Activated CD4-positive, alpha-beta T cell treated with anti-CD3 and anti-CD28 coated beads for 48 hours (primary cell): Measurements from ENCODE around the gene FA2H.
"Not testable (repeated sequence)": the region's sequence is repeated elsewhere in the genome, so short reads cannot be mapped to it uniquely, and the experiment has no call there.

ENCODE experiments used
- DNase-seq: peaks from one replicate; pipeline ENCODE4 v3.0.0-alpha.2; 2020

FA2H gene

DNA sequence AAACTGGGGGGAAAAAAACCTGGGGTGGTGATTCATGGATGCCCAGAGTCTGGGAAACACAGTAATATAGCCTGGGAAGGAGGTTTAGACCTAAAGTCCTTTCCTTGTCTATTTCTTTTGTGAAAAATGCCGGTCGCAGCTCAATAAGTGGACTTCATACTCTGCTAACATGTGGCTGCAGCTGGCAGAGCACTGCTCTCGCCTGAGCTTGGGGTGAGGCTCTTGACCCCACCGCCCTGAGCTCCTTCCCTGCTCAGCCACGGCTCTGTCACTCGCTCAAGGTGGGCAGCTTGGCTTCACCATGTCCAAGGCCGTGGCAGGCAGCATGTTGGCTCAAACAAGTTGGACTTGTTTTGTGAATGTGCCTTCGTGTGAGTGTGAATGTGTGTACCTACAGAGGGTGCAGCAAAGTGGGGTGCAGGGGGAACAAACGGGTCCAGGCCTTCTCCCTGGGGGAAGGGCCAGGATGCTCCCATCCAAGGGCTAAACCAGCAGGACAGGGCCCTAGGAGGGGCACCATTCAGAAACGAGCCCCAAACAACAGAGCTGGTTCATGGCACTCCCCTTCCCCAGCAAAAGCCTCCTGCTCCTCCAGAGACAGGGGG is 4.9 kb downstream of the FA2H start:
- DNase-seq, result no peak

GRCh38 chr16:74768239-74768638 is 6.4 kb downstream of the FA2H start:
- no peak for DNase-seq

GRCh38 chr16:74767749-74768148 is 6.9 kb downstream of the FA2H start:
- DNase-seq, result no peak

GRCh38 chr16:74766729-74767128 is 7.9 kb downstream of the FA2H start:
- no peak for DNase-seq

- not testable (repeated sequence) for DNase-seq
Observed at GRCh38 chr16:74764184-74764583, 10.4 kb downstream of the FA2H start.

DNA sequence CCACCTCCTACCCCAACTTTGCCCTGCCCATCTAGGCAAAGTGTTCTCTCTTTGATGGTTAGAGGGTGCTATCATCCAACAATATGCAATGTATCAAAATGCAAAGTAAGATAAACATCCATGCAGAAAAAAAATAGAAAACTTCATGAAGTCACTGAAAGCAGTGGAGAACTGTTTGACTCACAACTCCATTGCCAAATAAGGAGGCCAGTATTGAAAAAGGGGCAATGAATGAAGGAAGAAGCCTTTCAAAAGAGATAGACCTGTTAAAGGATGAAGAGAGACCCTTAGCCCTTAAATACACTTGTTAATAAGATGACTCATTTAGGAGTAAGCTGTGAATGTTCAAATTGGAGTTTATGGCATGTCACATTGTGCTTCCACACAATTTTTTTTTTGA is 13.0 kb downstream of the FA2H start:
- no peak for DNase-seq

GRCh38 chr16:74760007-74760767 is 14.4 kb downstream of the FA2H start:
- peak; percentile 20 for DNase-seq

- no peak for DNase-seq
Observed at GRCh38 chr16:74759564-74759963, 15.1 kb downstream of the FA2H start.

DNA sequence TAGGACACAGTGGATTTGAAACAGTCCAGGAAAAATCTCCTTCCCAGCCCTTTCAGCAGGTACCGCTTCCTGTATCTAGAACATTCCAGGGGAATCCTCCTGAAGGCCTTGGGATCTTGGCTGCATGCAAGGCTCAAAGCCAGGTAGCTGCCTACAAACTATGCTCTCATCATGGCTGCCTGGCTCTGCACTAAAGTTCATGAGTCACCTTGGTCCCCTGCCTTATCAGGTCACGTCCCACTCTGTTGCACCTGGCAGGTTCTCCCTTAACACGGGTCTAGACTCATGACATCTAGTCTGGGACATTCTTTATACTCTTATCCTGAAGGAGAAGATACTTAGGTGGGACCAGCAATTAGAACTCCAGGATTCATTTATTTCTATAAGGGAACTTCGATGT is 15.8 kb downstream of the FA2H start:
- DNase-seq, result no peak

DNA sequence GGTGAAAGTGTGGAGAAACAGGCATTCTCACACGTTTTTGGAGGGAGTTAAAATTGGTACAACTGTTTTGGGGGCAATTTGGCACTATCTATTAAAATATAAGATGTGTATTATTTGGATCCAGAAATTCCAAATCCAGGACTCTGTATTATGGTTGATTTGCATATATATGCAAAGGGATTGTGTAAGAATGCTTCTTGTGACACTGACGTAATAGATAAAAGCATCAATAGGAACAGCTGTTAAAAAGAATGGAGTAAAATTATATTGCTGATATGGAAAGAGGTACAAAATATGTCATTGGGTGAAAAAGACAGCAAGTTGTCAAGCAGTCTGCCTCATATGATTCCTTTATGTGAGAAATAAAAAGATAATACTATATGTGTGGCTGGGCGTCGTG is 17.3 kb downstream of the FA2H start:
- no peak for DNase-seq

GRCh38 chr16:74756203-74756602 is 18.4 kb downstream of the FA2H start:
- no peak for DNase-seq

- DNase-seq, result no peak
Observed at GRCh38 chr16:74753180-74753579, 21.4 kb downstream of the FA2H start.

GRCh38 chr16:74752756-74753155 is 21.9 kb downstream of the FA2H start:
- no peak for DNase-seq

DNA sequence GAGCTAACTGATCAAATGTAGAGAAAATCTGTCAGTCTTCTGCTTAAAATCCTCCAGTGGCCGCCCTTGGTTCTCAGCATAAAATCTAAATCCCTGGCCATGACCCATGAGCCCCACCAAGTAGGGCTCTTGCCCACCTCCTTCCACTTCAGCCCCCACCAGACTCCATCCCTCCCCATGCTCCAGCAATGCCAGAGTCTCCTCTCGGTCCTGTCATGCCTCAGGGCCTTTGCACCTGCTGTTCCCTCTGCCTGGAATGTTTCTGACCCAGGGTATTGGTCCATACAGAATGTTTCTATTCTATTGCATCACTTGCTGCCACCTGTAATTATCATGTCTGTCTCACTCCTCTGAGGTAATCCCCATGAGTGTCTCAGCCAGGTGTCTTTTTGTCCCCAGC is 22.4 kb downstream of the FA2H start:
- DNase-seq, result no peak

DNA sequence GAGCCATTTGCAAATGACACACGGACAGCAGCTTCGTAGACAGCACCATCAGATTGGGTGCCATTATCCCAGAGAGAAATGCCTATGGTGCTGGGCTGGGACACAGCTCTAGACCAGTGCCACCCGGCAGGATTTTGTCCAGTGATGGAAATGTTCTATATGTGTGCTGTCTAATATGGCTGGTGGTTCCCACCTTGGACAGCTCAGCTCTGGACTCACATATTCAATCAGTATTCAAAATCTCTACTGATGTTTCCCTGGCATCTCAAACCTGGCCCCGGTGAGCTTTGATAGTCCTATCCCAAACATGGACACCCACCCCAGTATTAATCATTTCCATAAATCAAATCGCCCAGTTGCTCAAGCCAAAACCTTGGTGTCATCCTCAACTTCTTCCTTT is 23.0 kb downstream of the FA2H start:
- DNase-seq, result no peak

- no peak for DNase-seq
Observed at GRCh38 chr16:74749291-74750055, 25.1 kb downstream of the FA2H start.

- no peak for DNase-seq
Observed at GRCh38 chr16:74748616-74749026, 26.0 kb downstream of the FA2H start.

DNA sequence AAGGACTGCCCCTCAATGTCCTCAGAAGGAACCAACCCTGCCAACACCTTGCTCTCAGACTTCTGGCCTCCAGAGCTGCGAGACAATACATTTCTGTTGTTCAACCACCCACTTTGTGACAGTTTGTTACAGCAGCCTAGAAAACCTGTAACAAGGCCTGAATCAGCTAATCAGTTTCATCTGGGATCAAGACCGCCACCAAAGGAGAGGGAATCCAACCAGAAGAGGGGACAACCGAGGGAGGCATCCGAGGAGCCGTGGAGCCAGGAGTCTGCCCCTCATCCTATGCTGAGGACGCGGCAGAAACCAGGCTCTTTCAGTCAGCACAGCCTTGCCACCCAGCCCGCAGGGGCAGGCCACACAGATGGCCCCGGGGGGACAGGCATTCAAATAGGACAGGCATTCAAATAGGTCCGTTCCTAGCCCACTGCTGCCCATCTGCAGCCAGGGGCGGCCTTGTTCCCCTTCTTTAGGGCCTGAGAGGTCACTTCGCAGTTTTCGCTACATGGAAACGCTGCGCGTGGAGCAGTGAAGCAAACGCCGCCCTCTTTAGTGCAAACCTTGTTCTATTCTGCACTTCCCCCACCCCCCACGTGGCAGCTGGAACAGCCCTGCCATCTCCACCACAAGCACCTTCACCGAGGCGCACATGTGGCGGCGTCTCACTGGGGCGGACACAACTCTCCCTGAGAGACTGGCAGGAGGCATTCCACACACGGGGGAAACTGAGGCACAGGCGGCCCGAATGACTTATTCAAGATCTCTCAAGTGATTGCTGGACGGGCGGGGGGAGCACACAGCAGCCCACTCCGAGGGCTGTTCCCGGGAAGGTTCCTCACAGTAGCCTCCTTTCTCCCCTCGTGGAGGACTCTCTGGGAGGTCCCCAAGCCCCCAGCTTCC is 26.7 kb downstream of the FA2H start:
- no peak for DNase-seq

DNA sequence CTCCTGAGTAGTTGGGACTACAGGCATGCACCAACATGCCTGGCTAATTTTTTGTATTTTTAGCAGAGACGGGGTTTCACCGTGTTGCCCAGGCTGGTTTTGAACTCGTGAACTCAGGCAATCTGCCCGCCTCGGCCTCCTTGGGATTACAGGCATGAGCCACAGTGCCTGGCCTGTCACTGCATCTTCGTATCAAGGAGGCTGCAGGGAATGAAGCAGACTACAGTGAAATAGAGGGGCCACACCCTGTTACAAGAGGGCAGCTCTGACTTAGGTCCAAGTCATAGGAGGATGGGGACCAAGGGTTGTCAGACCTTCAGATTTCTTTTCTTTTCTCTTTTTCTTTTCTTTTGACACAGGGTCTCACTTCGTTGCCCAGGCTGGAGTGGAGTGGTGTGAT is 28.7 kb downstream of the FA2H start:
- DNase-seq, result no peak

DNA sequence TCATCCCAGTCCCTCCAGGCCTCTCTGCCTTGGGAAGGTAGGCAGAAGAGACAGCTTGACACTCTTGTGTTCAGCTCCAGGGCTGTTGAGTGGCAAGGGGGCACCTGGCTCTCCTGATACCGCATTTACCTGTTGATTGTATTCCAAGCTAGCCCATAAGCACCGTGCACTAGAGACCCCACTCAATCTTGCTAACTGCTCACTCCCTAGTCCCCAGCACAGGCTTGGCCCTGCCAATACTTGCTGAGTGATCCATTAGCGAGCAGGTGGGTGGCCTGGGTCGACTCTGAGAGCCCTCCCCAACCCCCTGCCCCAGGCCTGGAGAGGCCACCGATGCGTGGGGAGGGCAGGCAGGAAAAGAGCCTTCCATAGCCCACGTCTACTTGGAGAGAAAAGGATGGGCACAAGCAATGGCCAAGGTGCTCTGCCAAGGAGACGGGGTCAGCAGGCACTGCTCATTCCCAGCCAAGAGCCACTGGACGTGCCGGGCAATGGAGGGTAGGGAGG is 29.5 kb downstream of the FA2H start:
- no peak for DNase-seq

DNA sequence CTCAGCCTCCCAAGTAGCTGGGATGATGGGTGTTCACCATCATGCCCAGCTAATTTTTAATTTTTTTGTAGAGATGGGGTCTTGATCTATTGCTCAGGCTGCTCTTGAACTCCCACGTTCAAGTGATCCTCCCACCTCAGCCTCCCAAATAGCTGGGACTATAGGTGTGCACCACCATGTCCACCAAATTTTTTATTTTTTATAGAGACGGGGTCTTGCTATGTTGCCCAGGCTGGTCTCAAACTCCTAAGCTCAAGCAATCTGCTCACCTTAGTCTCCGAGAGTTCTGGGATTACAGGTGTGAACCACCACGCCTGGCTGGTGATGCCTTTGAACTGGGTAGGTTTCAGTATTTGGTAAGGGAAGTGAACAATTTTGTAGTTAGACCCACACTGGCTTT is 30.1 kb downstream of the FA2H start:
- no peak for DNase-seq

GRCh38 chr16:74743668-74744299 is 30.8 kb downstream of the FA2H start:
- no peak for DNase-seq
